Colonic mucosa (tissue), 4 donors: ENCODE data around the gene TASP1. TPM values are rescaled to one million over a fixed set of nuclear protein-coding genes. Genes with fewer than 3 reads are reported as not detected.
A peak's percentile ranks its signal among the peaks of the same experiment; 100 is the strongest.

ENCODE experiments used
- DNase-seq: peaks from one replicate; pipeline ENCODE4 v3.0.0-alpha.2; 2020
- H3K27ac ChIP-seq: fragments of 200-600 bp; one replicate; pipeline ENCODE4 v1.8.0; 2021
- H3K27me3 ChIP-seq: fragments of 200-600 bp; one replicate; pipeline ENCODE4 v1.8.0; 2021
- H3K36me3 ChIP-seq: fragments of 200-600 bp; one replicate; pipeline ENCODE4 v1.8.0; 2021
- H3K4me1 ChIP-seq: fragments of 200-600 bp; one replicate; pipeline ENCODE4 v1.8.0; 2021; ENCODE audit warnings: mild to moderate bottlenecking
- H3K4me3 ChIP-seq: fragments of 200-600 bp; one replicate; pipeline ENCODE4 v1.8.0; 2021
- H3K9ac ChIP-seq, 2 donors: one replicate each; pipeline ENCODE4 v1.7.0; 2013; ENCODE audit warnings: control low read depth in 2 of 2, low read depth in 2 of 2, low read length in 2 of 2
- H3K9me3 ChIP-seq: fragments of 200-600 bp; one replicate; pipeline ENCODE4 v1.8.0; 2021
- intact Hi-C: fragments of 100-400 bp; cut with DNase I; formaldehyde crosslinking; loops from one replicate; pipeline ENCODE4 v1.14.1; 2022
- total RNA-seq, 2 donors: library from RNA; stranded (reverse); fragmentation: NEBNext Ultra II Directional in 1 of 2; extraction: Animal tissue kit (Norgen Biotek cat#: 25700) in 1 of 2; gene quantifications; one replicate each; pipeline ENCODE4 v1.2.1, GENCODE V29; 2021
- TF ChIP-seq, protein P1 (sequence below): fragments of 200-600 bp; IDR thresholded peaks from one replicate; pipeline ENCODE4 v1.8.0; 2022; ENCODE audit warnings: antibody characterized with exemption, mild to moderate bottlenecking
- donor health status: healthy.
- donor health status: DM: no; HTN: no; CAD: no.
- donor health status: DM: no; HTN: no; CAD: no.

Gene TASP1
- total RNA-seq, 2 donors from 2014 or later = 9.4 to 12.6 TPM

DNA sequence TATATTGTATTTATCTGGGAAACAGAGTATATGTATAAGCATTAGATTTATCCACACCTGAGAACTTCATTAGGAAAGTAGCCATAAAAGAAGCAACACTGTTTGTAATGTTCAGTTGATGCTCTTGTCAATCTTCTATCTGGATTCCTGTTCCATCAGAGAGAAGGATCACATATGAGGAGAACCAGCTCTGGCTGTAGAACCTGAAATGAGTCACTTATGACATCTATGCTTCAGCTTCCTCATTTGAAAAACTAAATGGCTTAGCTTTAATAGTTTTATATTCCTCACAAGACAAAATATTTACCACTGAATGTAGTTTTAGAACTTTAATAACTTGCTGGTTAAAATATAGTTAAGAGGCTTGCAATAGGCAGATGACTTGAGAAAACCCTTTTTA is 144.7 kb downstream of the TASP1 start:
- H3K4me1 ChIP-seq = peaks cover 3% of the 10 kb centered on the region
- intact Hi-C loops = no loop called here
- no peaks in the 10 kb centered on the region for H3K9me3 ChIP-seq
- H3K4me3 ChIP-seq = no peak overlapping the region
- H3K9ac ChIP-seq = no peak overlapping the region
- H3K27ac ChIP-seq = no peak overlapping the region
- DNase-seq = no peak
- H3K36me3 ChIP-seq = no peaks in the 10 kb centered on the region
- no peaks in the 10 kb centered on the region for H3K27me3 ChIP-seq
- TF ChIP-seq, protein P1, sequence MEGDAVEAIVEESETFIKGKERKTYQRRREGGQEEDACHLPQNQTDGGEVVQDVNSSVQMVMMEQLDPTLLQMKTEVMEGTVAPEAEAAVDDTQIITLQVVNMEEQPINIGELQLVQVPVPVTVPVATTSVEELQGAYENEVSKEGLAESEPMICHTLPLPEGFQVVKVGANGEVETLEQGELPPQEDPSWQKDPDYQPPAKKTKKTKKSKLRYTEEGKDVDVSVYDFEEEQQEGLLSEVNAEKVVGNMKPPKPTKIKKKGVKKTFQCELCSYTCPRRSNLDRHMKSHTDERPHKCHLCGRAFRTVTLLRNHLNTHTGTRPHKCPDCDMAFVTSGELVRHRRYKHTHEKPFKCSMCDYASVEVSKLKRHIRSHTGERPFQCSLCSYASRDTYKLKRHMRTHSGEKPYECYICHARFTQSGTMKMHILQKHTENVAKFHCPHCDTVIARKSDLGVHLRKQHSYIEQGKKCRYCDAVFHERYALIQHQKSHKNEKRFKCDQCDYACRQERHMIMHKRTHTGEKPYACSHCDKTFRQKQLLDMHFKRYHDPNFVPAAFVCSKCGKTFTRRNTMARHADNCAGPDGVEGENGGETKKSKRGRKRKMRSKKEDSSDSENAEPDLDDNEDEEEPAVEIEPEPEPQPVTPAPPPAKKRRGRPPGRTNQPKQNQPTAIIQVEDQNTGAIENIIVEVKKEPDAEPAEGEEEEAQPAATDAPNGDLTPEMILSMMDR = no peak

DNA sequence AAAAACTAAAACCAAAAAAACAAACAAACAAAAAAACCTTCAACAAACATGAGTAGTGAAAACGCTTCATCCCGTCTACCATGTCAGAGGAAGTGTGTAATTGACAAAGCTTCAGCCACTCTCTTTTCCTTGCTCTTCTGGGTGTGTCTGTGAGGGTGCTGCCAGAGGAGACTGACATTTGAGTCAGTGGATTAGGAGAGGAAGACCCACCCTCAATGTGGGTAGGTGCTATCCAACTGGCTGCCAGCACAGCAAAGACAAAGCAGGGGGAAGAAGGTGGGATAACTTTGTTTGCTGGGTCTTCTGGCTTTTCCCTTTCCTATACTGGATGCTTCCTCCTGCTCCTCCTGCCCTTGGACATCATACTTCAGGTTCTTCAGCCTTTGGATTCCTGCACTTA is 145.6 kb downstream of the TASP1 start:
- no peak overlapping the region for H3K9ac ChIP-seq
- no peaks in the 10 kb centered on the region for H3K9me3 ChIP-seq
- no peaks in the 10 kb centered on the region for H3K36me3 ChIP-seq
- TF ChIP-seq, protein P1 = no peak
- H3K27me3 ChIP-seq = no peaks in the 10 kb centered on the region
- H3K27ac ChIP-seq = no peak overlapping the region
- peaks cover 3% of the 10 kb centered on the region for H3K4me1 ChIP-seq
- intact Hi-C loops = no loop called here
- DNase-seq = no peak
- H3K4me3 ChIP-seq = no peak overlapping the region

DNA sequence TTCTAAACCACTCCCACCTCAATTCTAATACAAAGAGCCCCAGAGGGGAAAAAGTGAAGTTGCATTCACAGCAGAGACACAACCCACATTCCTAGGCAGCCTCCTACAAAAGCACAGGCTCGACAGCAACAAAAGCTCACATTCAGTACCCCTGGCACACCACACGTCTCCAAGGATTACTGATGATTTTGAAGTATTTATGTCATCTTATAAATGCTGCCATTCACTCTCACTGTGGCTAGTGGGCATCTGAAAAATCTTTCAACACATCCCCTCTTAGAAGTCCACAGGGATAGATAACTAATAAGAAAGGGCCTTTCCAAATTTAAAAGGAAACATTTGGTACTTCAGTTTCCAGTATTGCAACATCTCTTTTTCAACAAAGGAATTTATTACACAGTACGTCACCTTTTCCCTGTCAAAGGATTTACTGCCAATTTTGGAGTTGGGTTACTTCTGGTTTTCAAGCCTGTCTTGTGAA is 146.7 kb downstream of the TASP1 start:
- TF ChIP-seq, protein P1 = no peak
- Histone ChIP-seq H3K27ac (peak overlapping the region; percentile 27), H3K36me3 (no peaks in the 10 kb centered on the region), H3K4me3 (no peak overlapping the region), H3K9me3 (no peaks in the 10 kb centered on the region), H3K4me1 (peaks cover 3% of the 10 kb centered on the region), H3K9ac (no peak overlapping the region), H3K27me3 (no peaks in the 10 kb centered on the region)
- intact Hi-C loops = no loop called here
- DNase-seq = no peak

DNA sequence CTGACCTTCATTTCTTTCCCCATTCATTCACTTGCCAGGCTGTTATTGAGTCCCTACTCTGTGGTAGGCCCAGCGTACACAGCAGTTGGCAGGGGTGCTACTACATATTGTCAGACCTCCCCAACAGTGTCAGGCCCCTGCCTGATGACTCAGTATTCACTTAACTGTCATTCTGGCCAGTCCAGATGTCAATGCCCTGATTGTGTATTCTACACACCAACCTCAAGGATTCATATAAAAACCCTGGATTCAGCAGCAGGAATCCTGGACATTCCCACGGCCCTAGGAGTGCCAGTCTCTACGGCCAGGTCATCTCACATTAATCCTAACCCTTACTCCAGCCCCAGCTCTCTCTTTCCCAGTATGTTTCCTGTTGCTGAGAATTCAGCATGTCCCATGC is 151.5 kb downstream of the TASP1 start:
- no peak for DNase-seq
- TF ChIP-seq, protein P1 = no peak
- intact Hi-C loops = no loop called here
- Histone ChIP-seq H3K27me3 (no peaks in the 10 kb centered on the region), H3K4me1 (peaks cover 3% of the 10 kb centered on the region), H3K4me3 (no peak overlapping the region), H3K9me3 (no peaks in the 10 kb centered on the region), H3K9ac (no peak overlapping the region), H3K36me3 (no peaks in the 10 kb centered on the region), H3K27ac (no peak overlapping the region)

- intact Hi-C loops = no loop called here
- H3K4me1 ChIP-seq = peaks cover 2% of the 10 kb centered on the region
- TF ChIP-seq, protein P1 = no peak
- H3K4me3 ChIP-seq = no peak overlapping the region
- no peak overlapping the region for H3K9ac ChIP-seq
- no peaks in the 10 kb centered on the region for H3K36me3 ChIP-seq
- H3K27ac ChIP-seq = no peak overlapping the region
- no peak for DNase-seq
- H3K9me3 ChIP-seq = no peaks in the 10 kb centered on the region
- no peaks in the 10 kb centered on the region for H3K27me3 ChIP-seq
Measured at GRCh38 chr20:13486694-13487093, 152.0 kb downstream of the TASP1 start.
